H1 (cell line): ENCODE data around the gene SESN3. TPM values are rescaled to one million over a fixed set of nuclear protein-coding genes. Genes with fewer than 3 reads are reported as not detected.

Experiments used
- CTCF ChIA-PET: fragments of 300-600 bp; sonication (Branson Sonifier 250); formaldehyde crosslinking; loops from one replicate; lab custom pipeline; 2021; ENCODE audit not compliant: partially characterized antibody; lab: Charles Lee
- POLR2A ChIA-PET: fragments of 300-600 bp; sonication (Branson Sonifier 250); formaldehyde crosslinking; loops from one replicate; lab custom pipeline; 2021; ENCODE audit warnings: inconsistent platforms; ENCODE audit not compliant: partially characterized antibody; lab: Charles Lee
- DNase-seq, 2 experiments: peaks; one replicate each; pipeline versions ENCODE4 v3.0.0 to v3.0.0-alpha.2; 2010 to 2022; ENCODE audit warnings: low spot score in 2 of 2, low read depth in 1 of 2, mixed read lengths in 1 of 2
- FAIRE-seq: peaks from 2 replicates; lab custom pipeline; 2011; peaks lifted over from hg19 to GRCh38; lab: Jason Lieb, UNC
- H2AFZ ChIP-seq: 2 replicates; pipeline ENCODE4 v1.8.1; 2012; ENCODE audit warnings: low read length, inconsistent platforms
- H2AK5ac ChIP-seq: 2 replicates; pipeline ENCODE4 v1.6.1; 2013; ENCODE audit warnings: low read depth, low read length
- H2BK120ac ChIP-seq: replicated peaks from 2 replicates; pipeline ENCODE3; 2013; ENCODE audit warnings: low read depth, low read length, inconsistent platforms
- H2BK12ac ChIP-seq: 2 replicates; pipeline ENCODE4 v1.6.1; 2013; ENCODE audit warnings: low read depth, low read length
- H2BK15ac ChIP-seq: 2 replicates; pipeline ENCODE4 v1.6.1; 2013; ENCODE audit warnings: low read length
- H2BK20ac ChIP-seq: 2 replicates; pipeline ENCODE4 v1.6.1; 2013; ENCODE audit warnings: low read length
- H2BK5ac ChIP-seq: 2 replicates; pipeline ENCODE4 v1.6.1; 2013; ENCODE audit warnings: low read depth, low read length
- H3K14ac ChIP-seq: 2 replicates; pipeline ENCODE4 v1.6.1; 2013; ENCODE audit warnings: inconsistent platforms; ENCODE audit not compliant: insufficient read length
- H3K18ac ChIP-seq: 2 replicates; pipeline ENCODE4 v1.6.1; 2013; ENCODE audit warnings: low read length; ENCODE audit errors: extremely low read depth
- H3K23ac ChIP-seq: 2 replicates; pipeline ENCODE4 v1.6.1; 2013; ENCODE audit warnings: inconsistent platforms; ENCODE audit not compliant: insufficient read length
- H3K23me2 ChIP-seq: 2 replicates; pipeline ENCODE4 v1.6.1; 2013; ENCODE audit warnings: low read depth, low read length
- H3K27ac ChIP-seq: 2 replicates; pipeline ENCODE4 v1.6.1; 2011; ENCODE audit warnings: low read depth, low read length, inconsistent platforms
- H3K27me3 ChIP-seq, 4 experiments: replicated peaks in 1 of 4; 1 replicate in 1 of 4; 2 replicates in 3 of 4; pipeline versions ENCODE4 v1.6.1 to v1.8.1; 2011 to 2013; ENCODE audit warnings: low read length in 3 of 4, mild to moderate bottlenecking in 3 of 4, inconsistent platforms in 2 of 4, mixed read lengths in 2 of 4, moderate library complexity in 1 of 4; ENCODE audit not compliant: control insufficient read depth in 3 of 4, insufficient read depth in 3 of 4; ENCODE audit errors: extremely low read depth in 1 of 4
- H3K36me3 ChIP-seq, 4 experiments: 2 replicates each; pipeline versions ENCODE4 v1.6.1 to v1.8.1; 2011 to 2013; ENCODE audit warnings: mild to moderate bottlenecking in 4 of 4, low read length in 3 of 4, moderate library complexity in 2 of 4, control low read depth in 1 of 4, inconsistent platforms in 1 of 4; ENCODE audit not compliant: insufficient read depth in 4 of 4, control insufficient read depth in 2 of 4
- H3K4ac ChIP-seq: replicated peaks from 2 replicates; pipeline ENCODE3; 2013; ENCODE audit warnings: low read length, low read depth, mixed read lengths, inconsistent platforms; ENCODE audit not compliant: insufficient read length
- H3K4me1 ChIP-seq, 4 experiments: replicated peaks in 1 of 4; 1 replicate in 1 of 4; 2 replicates in 3 of 4; pipeline versions ENCODE4 v1.6.1 to v1.8.1; 2011 to 2013; ENCODE audit warnings: low read length in 3 of 4, inconsistent platforms in 2 of 4, mixed read lengths in 1 of 4; ENCODE audit not compliant: insufficient read depth in 4 of 4, control insufficient read depth in 3 of 4
- H3K4me2 ChIP-seq, 2 experiments: 2 replicates each; pipeline versions ENCODE4 v1.6.1 to v1.8.1; 2011 to 2013; ENCODE audit warnings: low read depth in 2 of 2, low read length in 2 of 2, control low read depth in 1 of 2, inconsistent platforms in 1 of 2, mild to moderate bottlenecking in 1 of 2; ENCODE audit not compliant: insufficient read depth in 1 of 2
- H3K4me3 ChIP-seq, 4 experiments: fragments of 200-600, 300-600 bp in 1 of 4; sonication (generic), shearing (Covaris generic), sonication (Bioruptor Twin) in 1 of 4; 2 replicates each; pipeline versions ENCODE4 v1.5.1 to v1.8.1; 2011 to 2016; ENCODE audit warnings: low read length in 4 of 4, low read depth in 3 of 4, control low read depth in 2 of 4, inconsistent platforms in 2 of 4, mild to moderate bottlenecking in 2 of 4, mixed read lengths in 1 of 4, moderate library complexity in 1 of 4; ENCODE audit not compliant: insufficient read depth in 2 of 4; ENCODE audit errors: extremely low read depth in 1 of 4
- H3K56ac ChIP-seq: replicated peaks from 2 replicates; pipeline ENCODE3; 2013; ENCODE audit warnings: low read depth, mild to moderate bottlenecking, mixed read lengths, low read length, inconsistent platforms; ENCODE audit not compliant: insufficient read length
- H3K79me1 ChIP-seq: 2 replicates; pipeline ENCODE4 v1.6.1; 2013; ENCODE audit warnings: low read depth, low read length, control low read depth
- H3K79me2 ChIP-seq, 2 experiments: 2 replicates each; pipeline versions ENCODE4 v1.6.1 to v1.8.1; 2012 to 2013; ENCODE audit warnings: low read length in 2 of 2, mild to moderate bottlenecking in 2 of 2, inconsistent platforms in 1 of 2; ENCODE audit not compliant: insufficient read depth in 2 of 2, control insufficient read depth in 1 of 2
- H3K9ac ChIP-seq, 4 experiments: replicated peaks in 1 of 4; 1 replicate in 1 of 4; 2 replicates in 3 of 4; pipeline versions ENCODE4 v1.6.1 to v1.8.1; 2011 to 2013; ENCODE audit warnings: low read depth in 3 of 4, low read length in 3 of 4, control low read depth in 2 of 4, mild to moderate bottlenecking in 2 of 4, moderate library complexity in 2 of 4, inconsistent platforms in 1 of 4; ENCODE audit errors: extremely low read depth in 1 of 4
- H3K9me3 ChIP-seq, 2 experiments: 2 replicates each; pipeline versions ENCODE4 v1.6.1 to v1.8.1; 2012 to 2013; ENCODE audit warnings: mild to moderate bottlenecking in 2 of 2, moderate library complexity in 2 of 2, control low read depth in 1 of 2, inconsistent platforms in 1 of 2, low read depth in 1 of 2, low read length in 1 of 2, mixed read lengths in 1 of 2; ENCODE audit not compliant: insufficient read depth in 2 of 2
- H4K20me1 ChIP-seq, 2 experiments: replicated peaks in 1 of 2; 2 replicates each; pipeline versions ENCODE3 to v1.8.1; 2011 to 2013; ENCODE audit warnings: inconsistent platforms in 2 of 2, low read length in 2 of 2, mild to moderate bottlenecking in 1 of 2; ENCODE audit not compliant: insufficient read depth in 2 of 2, control insufficient read depth in 1 of 2
- H4K5ac ChIP-seq: 2 replicates; pipeline ENCODE4 v1.6.1; 2013; ENCODE audit warnings: low read length, low read depth, mixed read lengths, inconsistent platforms; ENCODE audit not compliant: insufficient read length
- H4K8ac ChIP-seq: 2 replicates; pipeline ENCODE4 v1.8.0; 2013; ENCODE audit warnings: mild to moderate bottlenecking, moderate library complexity, low read length, inconsistent platforms; ENCODE audit not compliant: insufficient read depth; ENCODE audit errors: extremely low read depth
- H4K91ac ChIP-seq: replicated peaks from 2 replicates; pipeline ENCODE3; 2013; ENCODE audit warnings: low read length, mixed read lengths, inconsistent platforms; ENCODE audit not compliant: insufficient read length
- BACH1 ChIP-seq: IDR thresholded peaks from 2 replicates; pipeline ENCODE4 v1.6.1; 2012; ENCODE audit warnings: low read length, improper control_type of control experiment
- GABPA ChIP-seq: IDR thresholded peaks from 2 replicates; pipeline ENCODE4 v1.6.1; 2011; ENCODE audit warnings: mild to moderate bottlenecking, low read length, moderate library complexity, borderline replicate concordance; ENCODE audit not compliant: insufficient read depth
- GTF2F1 ChIP-seq: IDR thresholded peaks from 2 replicates; pipeline ENCODE4 v1.6.1; 2012; ENCODE audit warnings: low read depth, low read length, improper control_type of control experiment, borderline replicate concordance
- MAFK ChIP-seq: IDR thresholded peaks from 2 replicates; pipeline ENCODE4 v1.6.1; 2012; ENCODE audit warnings: low read depth, mild to moderate bottlenecking, improper control_type of control experiment, low read length
- POLR2AphosphoS5 ChIP-seq: IDR thresholded peaks from 2 replicates; pipeline ENCODE4 v1.6.1; 2011; ENCODE audit warnings: low read depth, low read length
- POU5F1 ChIP-seq: IDR thresholded peaks from 2 replicates; pipeline ENCODE4 v1.6.1; 2011; ENCODE audit warnings: low read depth, mild to moderate bottlenecking, low read length, moderate library complexity
- WGBS, 2 experiments: shearing (Covaris generic) in 1 of 2; methylation state at CpG; one replicate each; pipeline versions ENCODE4 v1.1.6 to v1.1.7; 2013 to 2015; ENCODE audit warnings: low lambda C conversion rate in 2 of 2, mixed read lengths in 2 of 2, inconsistent platforms in 1 of 2, low coverage in 1 of 2, missing lambda C conversion rate in 1 of 2; ENCODE audit not compliant: insufficient replicate concordance in 2 of 2, insufficient coverage in 1 of 2, insufficient read length in 1 of 2; ENCODE audit errors: extremely low coverage in 1 of 2, missing lambda C conversion rate in 1 of 2; 5-methylcytosine and 5-hydroxymethylcytosine counted together
- polyA plus RNA-seq, 7 experiments: library from polyadenylated mRNA; depleted of rRNA in 3 of 7; stranded (reverse) in 5 of 7; unstranded in 2 of 7; fragments of >200 nt in 5 of 7; fragments of 200-250 nt in 2 of 7; gene quantifications; 1 replicate in 5 of 7; 2 replicates in 1 of 7; 4 replicates in 1 of 7; pipeline versions ENCODE4 v1.2.1 to v1.2.3, GENCODE V29; 2011 to 2013; ENCODE audit warnings: missing spikeins in 2 of 7, mixed read lengths in 2 of 7
- total RNA-seq: library from RNA; stranded (reverse); fragmentation: NEBNext Ultra II Directional; extraction: Animal tissue kit (Norgen Biotek cat#: 25700); gene quantifications from 2 replicates; pipeline ENCODE4 v1.2.1, GENCODE V29; 2021
- TF ChIP-seq, protein P1 (sequence below): IDR thresholded peaks from 2 replicates; pipeline ENCODE4 v1.6.1; 2011; ENCODE audit warnings: low read depth, mild to moderate bottlenecking, low read length; ENCODE audit not compliant: insufficient read depth

The SESN3 gene
- total and polyA plus RNA-seq, 2 of the 8 experiments (the other 6 are each of a cell fraction or from before 2014, with no cell fraction given) = 10.2 to 31.1 TPM

DNA sequence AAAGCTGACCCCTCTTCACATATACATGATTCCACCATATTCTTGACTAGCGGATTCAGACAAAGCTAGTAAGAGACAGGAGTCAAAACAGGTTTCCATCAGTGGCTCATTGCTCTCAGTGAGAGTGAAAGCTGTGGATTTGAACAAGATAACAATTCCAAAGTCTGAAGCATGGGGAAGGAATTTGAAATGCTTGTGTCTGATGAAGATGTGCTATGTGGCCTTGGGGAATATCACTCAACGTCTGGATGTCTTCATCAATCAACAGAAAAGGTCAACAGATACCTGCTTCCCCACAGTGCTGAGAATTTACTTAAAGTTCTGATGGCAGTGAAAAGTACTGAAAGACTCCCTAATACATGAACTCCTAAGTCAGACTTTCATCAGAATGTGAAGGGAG, 46.9 kb upstream of the SESN3 start:
- Histone ChIP-seq H2AK5ac (no peak overlapping the region), H3K23ac (no peak overlapping the region), H3K14ac (no peak overlapping the region), H4K5ac (no peak overlapping the region), H3K36me3 (no peaks in the 10 kb centered on the region), H4K91ac (no peak overlapping the region), H3K9ac (no peak overlapping the region), H3K23me2 (no peaks in the 10 kb centered on the region), H3K9me3 (no peaks in the 10 kb centered on the region), H3K56ac (no peak overlapping the region), H3K18ac (0 out of 2 replicates have a peak overlapping the region, but pooled peaks have one; percentile 14), H2BK12ac (no peak overlapping the region), H4K8ac (no peak overlapping the region), H3K4ac (no peak overlapping the region), H3K79me1 (no peaks in the 10 kb centered on the region), H2BK5ac (no peak overlapping the region), H2BK20ac (no peak overlapping the region), H2AFZ (no peak overlapping the region), H3K4me3 (no peak overlapping the region), H3K4me2 (no peak overlapping the region), H3K79me2 (no peaks in the 10 kb centered on the region), H2BK15ac (no peak overlapping the region), H3K27me3 (no peaks in the 10 kb centered on the region), H4K20me1 (no peaks in the 10 kb centered on the region), H3K27ac (no peak overlapping the region), H2BK120ac (no peak overlapping the region), H3K4me1 (peaks cover 0 to 13% (median 5%) of the 10 kb centered on the region in 4 experiments; a peak in 4 of 7 replicates)
- WGBS, 2 experiments = 97% methylated on average over 2 of the region's 2 CpGs; no CpG with 5 or more reads in 1 of the 2 experiments
- no peak for DNase-seq
- ChIA-PET CTCF (no interaction called here), POLR2A (no interaction called here)
- TF ChIP-seq, protein P1, sequence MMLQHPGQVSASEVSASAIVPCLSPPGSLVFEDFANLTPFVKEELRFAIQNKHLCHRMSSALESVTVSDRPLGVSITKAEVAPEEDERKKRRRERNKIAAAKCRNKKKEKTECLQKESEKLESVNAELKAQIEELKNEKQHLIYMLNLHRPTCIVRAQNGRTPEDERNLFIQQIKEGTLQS = no peak
- no peak for TF ChIP-seq GABPA
- TF ChIP-seq GTF2F1 = no peak
- TF ChIP-seq POU5F1 = no peak
- no peak for TF ChIP-seq POLR2AphosphoS5
- no peak for TF ChIP-seq BACH1
- TF ChIP-seq MAFK = no peak
- no peak for FAIRE-seq
